A673 (cell line): Measurements from ENCODE around the gene TIMM10B.

Experiments used
- CTCF ChIP-seq: fragments of 300-800, 200-600 bp; sonication (generic); conservative IDR thresholded peaks from 2 replicates; pipeline ENCODE4 v1.5.1; 2017; ENCODE audit warnings: low read depth, mild to moderate bottlenecking, antibody characterized with exemption, low read length, moderate library complexity, mixed read lengths
- EZH2 ChIP-seq: fragments of 200-600 bp; sonication (generic); IDR thresholded peaks from 2 replicates; pipeline ENCODE4 v1.6.1; 2017; ENCODE audit warnings: borderline replicate concordance, low read depth, mild to moderate bottlenecking, mixed read lengths, antibody characterized with exemption, low read length; ENCODE audit not compliant: poor library complexity, severe bottlenecking

GRCh38 chr11:6502382-6502781 lies 21.1 kb downstream of the TIMM10B start:
- TF ChIP-seq CTCF (no peak), EZH2 (no peak)
